ENCODE data around the gene VAX1.
A peak's percentile ranks its signal among the peaks of the same experiment; 100 is the strongest.
"Not testable (repeated sequence)": the region's sequence is repeated elsewhere in the genome, so short reads cannot be mapped to it uniquely, and the experiment has no call there.

VAX1 gene, protein sequence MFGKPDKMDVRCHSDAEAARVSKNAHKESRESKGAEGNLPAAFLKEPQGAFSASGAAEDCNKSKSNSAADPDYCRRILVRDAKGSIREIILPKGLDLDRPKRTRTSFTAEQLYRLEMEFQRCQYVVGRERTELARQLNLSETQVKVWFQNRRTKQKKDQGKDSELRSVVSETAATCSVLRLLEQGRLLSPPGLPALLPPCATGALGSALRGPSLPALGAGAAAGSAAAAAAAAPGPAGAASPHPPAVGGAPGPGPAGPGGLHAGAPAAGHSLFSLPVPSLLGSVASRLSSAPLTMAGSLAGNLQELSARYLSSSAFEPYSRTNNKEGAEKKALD

DNA sequence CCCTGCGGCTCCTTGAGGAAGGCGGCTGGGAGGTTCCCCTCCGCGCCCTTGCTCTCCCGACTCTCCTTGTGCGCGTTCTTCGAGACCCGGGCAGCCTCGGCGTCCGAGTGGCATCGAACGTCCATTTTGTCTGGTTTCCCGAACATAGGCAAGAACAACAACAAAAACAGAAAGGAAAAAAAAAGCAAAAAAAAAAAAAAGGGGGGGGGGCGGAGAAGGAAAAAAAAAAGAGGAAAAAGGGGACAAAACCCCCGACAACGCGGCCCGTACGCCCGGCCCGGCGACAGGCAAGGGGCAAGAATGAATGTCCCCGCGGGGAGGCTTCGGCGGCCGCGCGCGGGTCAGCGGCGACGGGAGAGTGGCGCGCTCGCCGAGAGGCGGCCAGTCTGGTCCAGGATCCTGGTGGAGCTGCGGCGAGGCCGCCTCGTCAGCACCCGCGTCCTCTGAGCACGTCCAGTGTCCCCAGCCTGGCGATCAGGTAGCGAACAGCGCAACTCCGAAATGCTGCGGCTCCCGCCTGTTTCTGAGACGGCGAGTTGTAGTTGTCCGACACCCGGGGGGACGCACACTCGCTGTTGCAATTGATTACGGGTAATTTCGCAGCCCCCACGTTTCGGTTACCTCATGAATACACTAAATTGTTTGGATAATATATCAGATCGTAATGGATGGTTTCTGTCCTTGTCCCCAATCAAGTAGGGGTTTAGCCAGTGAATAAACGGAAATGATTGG, at the start of gene VAX1:
VAX1 (minus strand) TSS at position 360 of the 732 bp plus-strand sequence; CDS start at position 146, 214 bp downstream.
- peak; percentile 74 for DNase-seq

DNA sequence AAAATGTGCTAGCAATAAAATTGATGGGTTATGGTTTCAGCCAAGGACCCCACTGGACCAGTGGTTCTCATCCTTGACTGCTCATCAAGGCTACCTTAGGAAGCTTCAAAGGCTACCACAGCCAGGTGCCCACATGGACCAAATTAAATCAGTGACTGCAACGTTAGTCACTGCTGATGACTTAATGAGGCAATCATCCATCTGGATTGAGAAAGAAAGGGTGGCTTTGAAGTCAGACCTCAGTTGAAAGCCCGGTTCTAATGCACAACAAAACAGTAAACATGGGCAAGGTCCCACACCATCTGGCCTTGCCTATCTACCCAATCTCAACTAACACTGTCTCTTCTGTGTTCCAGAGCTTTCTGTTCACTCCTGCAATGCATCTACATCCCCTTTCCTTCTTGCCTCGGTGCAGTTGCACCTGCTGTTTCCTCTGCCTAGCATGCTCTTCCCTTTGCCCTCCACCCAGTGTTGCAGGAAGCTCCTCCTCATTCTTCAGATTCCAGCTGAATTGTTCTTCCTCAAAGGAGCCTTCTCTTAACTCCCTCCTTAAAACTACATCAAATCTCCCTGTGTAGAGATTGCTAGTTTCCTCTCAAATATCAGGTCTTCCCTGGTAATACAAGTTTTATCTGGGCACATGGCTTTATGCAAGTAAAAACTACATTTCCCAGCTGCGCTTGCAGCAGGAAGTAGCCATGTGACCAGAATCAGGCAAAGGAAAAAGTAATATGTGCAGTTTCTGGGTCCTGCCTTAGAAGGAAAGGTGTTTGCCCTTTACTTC, 49.0 kb upstream of the VAX1 start:
- DNase-seq = peak; percentile 30

DNA sequence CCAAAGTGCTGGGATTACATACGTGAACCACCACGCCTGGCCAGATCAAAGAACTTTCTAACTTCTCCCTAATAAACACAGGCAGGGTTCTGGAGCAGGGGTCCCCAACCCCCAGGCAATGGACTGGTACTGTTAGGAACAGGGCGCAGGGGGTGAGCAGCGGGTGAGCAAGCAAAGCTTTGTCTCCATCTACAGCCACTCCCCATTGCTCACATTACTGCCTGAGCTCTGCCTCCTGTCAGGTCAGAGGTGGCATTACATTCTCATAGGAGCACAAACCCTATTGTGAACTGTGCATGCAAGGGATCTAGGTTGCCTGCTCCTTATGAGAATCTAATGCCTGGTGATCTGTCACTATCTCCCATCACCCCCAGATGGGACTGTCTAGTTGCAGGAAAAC, 47.7 kb upstream of the VAX1 start:
- not testable (repeated sequence) for DNase-seq

DNA sequence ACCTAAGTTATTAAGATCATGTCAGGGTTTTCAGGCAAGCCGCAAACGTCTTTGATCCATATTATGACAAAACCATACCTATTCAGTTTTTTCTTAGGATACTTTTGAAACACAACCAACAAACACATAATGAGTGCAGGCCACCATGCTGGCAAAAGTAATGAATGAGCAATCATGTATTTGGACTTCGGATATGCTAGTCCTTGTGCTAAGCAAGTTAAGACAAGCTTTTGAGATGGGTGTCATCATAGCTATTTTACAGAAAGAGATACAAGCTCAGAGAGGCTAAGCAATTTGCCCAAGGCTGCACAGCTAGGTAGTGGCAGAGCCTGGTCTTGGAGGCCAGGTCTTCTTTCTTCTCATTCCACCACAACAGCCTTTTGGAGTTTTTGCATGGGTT, 46.8 kb upstream of the VAX1 start:
- DNase-seq = no peak

DNA sequence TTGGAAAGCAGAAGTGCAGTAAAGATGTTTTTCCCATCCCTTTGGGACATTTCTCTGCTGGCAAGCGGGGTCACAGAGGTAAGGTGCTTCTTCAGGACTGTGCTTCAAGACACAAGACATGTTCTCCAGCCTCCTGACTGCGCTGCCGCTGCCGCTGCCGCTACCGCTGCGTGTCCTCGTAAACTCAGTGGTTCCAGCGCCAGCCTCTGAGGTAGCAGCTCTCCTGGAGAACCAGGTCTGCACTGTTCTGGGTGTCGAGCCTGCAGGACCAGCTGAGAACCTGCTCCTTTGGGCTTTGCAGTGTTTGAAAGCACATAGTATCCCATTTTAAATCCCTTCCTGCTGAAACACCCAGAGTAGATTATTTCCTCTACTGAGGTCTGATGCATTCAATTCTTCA, 46.2 kb upstream of the VAX1 start:
- no peak for DNase-seq

DNA sequence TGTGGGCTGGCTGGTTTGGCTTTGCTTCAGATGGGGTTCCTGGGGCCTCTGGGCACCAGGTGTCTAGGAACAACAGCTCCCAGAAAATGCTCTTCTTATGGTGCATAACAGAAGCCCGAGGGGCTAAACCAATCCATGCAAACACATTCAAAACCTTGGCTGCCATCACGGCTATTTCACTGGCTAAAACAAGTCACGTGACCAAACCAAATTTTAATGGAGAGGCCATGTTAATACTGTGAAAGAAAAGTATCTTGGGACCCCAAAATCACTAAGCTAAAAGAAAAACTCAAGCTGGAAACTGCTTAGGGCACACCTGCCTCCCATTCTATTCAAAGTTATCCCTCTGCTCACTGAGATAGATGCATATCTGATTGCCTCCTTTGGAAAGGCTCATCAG, 40.1 kb upstream of the VAX1 start:
- DNase-seq = no peak

DNA sequence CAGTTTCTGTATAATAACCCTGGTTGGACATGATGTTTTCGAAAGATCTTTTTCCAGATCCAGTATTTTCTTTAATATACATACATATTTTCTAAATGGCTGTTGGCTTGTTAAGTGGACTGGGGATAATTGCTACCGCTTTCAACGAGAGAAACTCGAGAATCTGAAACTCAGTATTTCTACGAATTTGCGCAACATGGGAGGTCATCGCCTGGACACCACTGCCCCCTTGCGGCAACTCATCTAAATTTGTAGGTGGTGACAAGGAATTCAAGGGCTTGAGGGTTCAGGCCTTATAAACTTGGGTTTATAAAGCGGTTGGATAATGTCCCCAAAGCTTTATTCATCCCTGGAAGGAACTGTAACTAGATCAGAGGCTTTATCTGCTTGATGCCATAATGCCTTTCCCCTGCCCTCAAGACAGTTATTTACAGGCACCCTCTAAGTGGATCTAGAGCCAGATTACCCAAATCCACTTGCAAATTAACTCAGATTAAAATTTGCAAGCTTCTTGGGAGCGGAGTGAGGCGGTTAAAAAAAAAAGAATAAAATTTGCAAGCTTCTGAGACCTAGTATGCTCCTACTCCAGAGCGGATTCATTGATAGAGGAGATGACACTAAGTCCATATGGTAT, 37.9 kb upstream of the VAX1 start:
- peak; percentile 94 for DNase-seq

DNA sequence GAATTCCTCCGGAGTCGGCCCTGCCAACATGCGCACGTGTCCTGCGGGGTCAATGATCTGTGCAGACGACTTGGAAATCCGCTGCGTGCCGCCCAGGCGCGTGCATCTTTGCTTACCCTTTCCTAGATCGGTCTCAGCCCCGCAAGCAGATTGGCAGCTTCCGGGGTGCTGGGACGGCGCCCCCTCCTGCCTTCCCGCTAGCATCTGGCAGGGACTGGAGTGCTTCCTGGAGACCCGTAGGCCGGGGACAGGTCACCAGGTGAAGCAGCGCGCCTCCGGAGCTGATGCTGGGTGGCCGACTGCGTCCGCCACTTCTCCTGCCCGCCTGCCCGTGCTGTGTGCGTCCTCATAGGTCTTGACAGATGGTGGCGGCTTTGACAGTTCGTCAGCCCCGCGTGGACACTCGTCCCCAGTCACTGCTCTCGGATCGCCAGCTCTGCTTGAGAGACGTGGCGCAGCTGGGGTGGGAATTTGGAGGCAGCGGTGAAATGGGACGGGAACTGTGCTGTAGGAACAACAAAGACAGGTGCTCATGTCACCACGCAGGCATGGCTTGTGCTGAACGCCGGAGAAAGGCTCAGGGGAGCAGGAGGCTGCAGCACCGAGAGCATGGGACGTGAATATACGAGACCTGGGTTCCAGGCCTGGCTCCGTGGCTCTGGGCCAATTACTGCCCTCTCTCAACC, 37.3 kb upstream of the VAX1 start:
- DNase-seq = peak; percentile 61

DNA sequence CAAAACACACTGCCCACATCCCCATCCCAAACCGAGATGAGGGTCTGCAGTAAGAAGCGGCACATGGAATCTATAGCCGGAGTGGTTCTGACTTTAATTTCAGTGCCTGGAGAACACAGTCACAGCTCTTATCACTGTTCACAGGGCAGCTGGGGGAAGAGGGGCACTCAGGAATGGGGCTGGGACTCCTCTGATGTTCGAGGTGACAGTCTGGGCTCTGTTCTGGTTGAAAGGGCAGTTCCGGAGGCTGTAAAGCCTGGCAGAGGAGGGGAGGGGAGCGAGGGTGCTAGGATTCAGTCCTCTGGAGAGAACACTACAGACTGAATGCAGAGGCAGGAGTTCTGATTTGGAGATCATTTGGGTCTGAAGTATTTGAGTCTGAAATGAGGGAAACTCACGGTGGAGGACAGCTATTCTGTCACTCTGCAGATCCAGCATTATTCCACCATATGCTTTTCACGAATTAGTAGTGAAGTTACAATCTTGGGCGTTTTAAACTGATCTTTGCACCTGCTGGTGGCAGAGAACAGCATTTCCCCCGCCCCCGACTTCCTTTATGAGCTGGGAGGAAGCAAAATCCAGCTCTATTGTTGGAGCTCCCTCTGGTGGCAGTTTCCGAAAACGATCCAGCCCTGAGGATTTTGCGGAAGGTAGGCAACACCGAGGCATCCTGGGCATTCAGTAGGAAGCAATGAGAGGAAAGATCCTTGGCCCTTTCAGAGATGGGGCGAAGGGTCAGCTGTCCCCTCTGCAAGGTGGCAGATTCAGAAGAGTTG, 36.6 kb upstream of the VAX1 start:
- DNase-seq = peak; percentile 97

DNA sequence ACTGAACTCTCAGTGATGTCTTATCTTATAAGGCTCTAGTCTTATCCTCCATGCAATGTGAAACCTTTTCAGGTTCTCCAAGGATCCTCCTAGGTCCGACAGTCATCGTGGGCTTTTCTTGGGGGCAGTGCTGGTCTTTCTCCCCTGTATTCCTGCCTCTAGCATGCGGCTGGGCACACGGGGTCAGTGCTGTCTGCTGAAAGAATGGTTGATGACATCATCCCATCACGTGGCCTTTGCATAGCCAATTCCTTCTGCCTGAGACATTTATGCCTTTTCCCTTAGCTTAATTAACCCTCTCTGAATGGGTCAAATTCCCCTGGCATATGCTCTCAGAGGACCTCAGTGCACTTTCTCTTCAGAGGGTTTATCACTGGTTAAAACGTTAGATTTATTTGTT, 32.2 kb upstream of the VAX1 start:
- DNase-seq = peak; percentile 39

DNA sequence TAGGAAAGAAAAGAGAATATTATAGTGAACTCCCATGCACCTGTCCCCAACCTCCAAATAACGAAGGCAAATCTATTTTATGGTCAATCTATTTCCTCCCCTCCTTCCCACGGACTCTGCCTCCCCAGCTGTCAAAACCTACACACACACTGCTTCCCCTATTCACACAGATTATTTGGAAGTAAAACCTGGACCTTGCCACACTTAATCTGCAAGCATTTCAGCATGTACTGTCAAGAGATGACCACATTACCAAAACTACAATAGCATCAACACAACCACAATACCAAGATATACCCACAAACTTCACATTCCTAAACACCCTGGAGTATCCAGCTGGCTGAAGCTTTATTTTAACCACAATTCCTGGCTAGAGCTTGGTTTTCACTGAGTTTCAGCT, 31.4 kb upstream of the VAX1 start:
- no peak for DNase-seq

DNA sequence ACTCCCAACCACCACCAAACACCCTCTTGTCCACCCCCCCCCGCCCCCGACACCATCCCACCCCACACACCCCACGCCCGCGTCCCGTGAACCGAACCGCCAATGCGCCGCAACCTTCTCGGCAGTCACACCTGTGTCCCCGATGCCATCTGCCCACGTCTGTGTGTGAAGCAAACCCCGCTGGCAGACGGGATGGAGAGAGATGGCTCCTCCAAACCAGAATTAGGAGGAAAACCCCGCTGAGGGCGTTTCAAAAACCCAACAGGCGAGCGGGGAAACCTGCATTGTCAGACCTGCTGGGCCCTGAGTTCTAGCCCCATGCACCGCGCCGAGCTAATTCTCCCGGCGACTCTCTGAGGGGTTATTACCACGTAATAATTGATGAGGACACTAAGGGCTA, 30.7 kb upstream of the VAX1 start:
- peak; percentile 36 for DNase-seq

DNA sequence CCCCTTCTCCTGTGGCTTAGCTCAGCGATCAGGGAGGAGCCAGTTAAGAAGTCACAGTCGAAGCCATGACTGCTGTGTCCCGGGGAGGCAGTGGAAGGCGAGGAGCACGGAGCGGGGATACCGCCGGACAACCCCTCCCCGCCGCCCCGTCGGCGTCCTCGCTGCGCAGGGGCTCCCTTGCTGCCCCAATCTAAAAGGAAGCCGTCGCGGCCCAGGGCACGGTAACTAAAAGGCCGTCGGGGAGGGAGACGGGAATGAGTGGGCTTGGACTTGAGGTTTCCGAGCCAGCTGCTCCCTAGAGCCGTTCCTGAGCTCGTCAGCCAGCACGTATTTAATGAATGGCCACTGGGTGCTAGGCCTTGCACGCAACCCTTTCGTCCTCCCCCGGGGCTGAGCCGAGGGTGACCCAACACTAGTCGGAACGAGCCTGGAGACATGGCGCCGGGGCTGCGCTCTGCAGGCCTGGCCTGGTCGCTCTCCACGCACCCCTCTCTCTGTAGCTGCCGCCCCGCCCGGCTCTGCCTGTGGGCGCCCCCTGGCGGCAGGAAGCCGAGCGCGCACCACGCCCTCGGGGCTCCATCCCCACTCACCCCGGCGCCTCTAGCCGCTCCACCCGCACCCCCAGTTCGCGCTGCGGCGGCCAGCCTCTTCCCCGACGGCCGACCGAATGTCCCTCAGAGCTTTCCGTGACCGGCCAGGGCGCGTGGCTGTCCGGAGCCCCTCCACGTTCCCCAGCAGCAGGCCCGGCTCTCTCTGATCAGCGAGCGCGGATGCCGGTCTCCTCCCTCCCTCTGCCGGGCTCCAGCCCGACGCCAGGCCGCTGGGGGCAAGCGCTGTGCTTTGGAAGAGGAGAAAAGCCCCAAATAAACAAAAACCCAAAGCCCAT, 30.0 kb upstream of the VAX1 start:
- peak; percentile 89 for DNase-seq

DNA sequence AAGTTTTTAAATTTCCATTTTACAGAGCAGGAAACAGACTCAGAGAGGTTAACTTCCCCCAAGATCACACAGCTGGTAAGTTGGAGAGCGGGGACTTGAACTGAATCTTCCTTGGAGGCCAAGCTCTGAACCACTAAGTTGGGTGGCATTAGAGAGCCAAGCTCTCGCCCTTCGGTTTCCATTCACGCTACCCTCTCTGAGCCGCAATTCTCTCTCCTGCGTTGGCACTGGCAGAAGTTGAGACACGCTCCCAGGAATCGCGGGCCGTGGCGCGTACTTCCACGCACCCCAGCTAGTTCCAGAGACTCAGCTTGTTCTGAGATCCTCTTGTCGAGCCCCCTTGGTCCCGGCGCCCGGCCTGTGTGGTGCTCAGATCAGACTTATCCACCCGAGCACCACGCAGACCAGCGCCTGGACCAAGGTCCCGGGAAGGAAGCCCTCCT, 29.3 kb upstream of the VAX1 start:
- DNase-seq = peak; percentile 32

DNA sequence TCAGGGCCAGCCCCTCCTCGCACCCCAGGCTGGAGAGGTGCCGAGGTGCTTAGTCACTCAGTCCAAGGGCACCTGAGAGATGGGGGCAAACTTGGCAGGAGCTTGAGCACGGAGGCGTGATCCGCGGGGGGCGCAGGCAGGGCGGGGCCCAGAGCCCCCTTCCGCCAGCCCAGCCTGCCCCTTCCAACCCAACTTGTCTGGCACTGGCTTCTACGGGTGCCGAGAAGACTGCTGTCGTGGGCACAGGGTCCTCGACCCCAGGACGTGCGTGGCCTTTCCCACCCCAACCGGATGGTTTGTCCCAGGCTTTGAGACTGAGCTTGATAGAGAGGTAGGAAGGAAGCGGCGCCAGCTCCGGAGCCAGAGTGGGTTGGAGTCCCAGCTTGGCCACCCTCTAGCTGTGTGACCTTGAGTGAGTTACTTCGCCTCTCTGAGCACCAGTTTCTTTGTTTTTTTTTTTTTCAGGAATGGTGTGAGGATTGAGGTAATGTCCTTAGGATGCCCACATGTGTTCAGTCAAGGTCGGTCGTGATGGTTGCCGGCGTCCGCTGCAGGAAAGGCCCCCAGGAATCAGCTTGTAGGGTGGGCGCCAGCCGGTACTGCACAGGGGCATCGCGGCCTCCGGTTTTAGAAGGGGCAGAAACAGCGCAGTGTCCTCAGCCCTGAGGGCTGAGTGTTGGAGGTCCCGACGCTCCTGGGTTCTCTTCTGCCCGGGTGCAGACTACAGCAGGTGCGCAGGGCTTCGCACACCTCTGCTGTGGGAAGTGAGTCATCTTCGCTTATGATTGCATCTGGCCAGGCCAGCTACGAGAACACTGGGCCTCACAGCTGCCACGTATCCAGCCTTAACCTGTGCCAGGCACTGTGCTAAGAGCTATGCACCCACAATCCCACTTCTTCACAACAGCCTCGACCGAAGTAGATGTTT, 28.6 kb upstream of the VAX1 start:
- no peak for DNase-seq

DNA sequence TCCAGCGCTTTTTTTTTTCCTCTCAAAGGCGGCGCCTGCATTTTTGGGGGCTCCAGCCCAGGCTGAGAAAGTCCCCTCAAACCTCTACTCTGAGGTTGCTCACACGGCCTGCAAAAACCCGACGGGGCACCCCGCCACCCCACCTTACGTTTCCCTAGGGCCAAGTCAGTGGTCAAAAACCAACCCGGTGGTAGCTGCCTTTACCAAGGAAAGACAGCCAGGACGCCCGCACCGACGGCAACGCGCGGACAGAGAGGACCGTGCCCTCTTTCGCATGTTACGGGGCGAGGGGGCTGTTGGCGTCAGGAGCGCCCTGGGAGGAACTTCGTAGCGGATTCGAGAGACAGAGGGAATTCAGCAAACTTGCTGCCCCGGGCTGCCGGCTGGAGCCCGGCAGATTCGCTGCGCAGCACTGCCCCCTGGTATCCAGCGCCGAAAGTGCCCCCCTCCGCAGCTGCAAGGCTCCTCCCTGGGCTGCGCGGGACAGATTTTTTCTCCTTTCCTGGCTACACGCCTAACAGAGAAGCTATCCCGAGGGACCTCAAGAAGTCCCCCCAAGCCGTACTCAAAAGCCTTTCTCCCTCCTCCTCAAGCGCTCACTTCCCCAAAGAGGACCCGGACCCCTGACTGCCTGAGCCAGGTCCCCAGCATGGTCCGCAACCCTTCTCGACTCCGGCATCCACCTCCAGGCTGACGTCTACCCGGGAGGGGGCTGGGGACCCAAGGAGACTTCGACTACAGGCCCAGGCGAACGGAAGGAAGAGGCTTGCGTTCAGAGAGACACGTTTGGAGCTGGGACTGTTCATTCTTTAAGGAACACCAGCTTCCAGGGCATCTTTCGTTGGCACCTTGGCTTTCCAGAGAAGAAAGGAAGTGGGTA, 27.7 kb upstream of the VAX1 start:
- DNase-seq = peak; percentile 87

DNA sequence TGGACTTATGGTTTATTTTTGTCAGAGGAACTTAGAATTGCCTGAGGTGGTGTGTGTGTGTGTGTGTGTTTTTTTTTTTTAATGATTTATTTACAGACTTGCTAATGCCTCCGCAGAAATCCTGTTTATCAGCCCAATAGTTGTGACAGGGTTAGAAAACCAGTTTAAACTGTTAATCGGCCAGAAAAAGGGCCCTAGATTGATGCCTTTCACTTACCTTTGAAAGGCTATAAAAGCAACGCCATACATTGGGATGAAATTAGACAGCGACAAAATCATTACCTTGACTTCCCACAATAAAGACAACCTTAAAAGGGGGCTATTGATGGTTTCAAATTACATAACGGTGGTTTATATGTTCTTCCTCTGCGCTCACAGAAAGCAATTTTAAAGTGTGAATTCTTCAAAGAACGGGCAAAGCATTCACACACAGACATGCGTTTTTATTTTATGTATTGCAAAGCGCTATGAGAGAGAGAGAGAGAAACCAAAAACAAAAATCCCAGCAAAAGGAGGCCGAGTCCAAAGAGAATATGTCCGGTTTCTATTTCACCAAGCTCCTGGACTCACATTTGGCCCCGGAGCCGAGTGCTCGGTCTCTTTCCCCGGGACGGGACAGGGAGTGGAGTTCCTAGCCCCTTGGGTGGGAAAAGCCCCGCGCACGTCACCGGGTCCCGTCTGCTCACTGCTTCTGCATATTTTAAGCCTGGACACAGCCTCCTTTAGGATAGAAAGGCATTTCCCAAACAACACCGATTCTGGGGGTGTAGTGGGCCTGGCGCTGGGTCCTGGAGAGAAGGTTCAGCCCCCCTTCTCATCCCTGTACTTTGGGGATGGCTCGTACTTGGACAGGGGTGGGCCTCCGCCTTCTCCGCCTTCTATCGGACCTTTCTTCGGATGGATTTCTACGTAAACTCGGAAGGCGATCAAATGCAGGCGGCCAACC, 26.8 kb upstream of the VAX1 start:
- DNase-seq = peak; percentile 67

Measured in eye (tissue), 1 donor.